ENCODE measurements around the gene FAM83C. TPM values are rescaled to one million over a fixed set of nuclear protein-coding genes. Genes with fewer than 3 reads are reported as not detected.

The FAM83C gene
- not detected in 2 replicates for total RNA-seq (ENCODE audit: low replicate concordance)

- Mint-ChIP-seq H3K27ac (peak within 1 kb of the TSS; percentile 68), H3K4me1 (no peaks in the 10 kb centered on the region), H3K9me3 (no peaks in the 10 kb centered on the region), H3K4me3 (no peak within 1 kb of the TSS), H3K36me3 (no peaks in the 10 kb centered on the region), H3K27me3 (ENCODE audit: insufficient read depth, low read depth) (peaks cover 12% of the 10 kb centered on the region)
- Histone ChIP-seq H4K20me1 (ENCODE audit: low read depth) (no peaks in the 10 kb centered on the region), H3K4me1 (no peaks in the 10 kb centered on the region), H2AFZ (replicated peaks) (no peak within 1 kb of the TSS), H3K4me3 (no peak within 1 kb of the TSS), H3K27me3 (no peaks in the 10 kb centered on the region), H3K9me3 (ENCODE audit: low read depth) (no peaks in the 10 kb centered on the region), H3K9ac (no peak within 1 kb of the TSS), H3F3A (ENCODE audit: low read depth) (no peaks in the 10 kb centered on the region), H3K79me2 (ENCODE audit: low read depth) (no peaks in the 10 kb centered on the region), H3K27ac (no peak within 1 kb of the TSS), H3K4me2 (no peak within 1 kb of the TSS), H3K36me3 (no peaks in the 10 kb centered on the region)
- no peak for TF ChIP-seq CTCF (IDR thresholded peaks at IDR 0.05)
- no peak for TF ChIP-seq EZH2phosphoT487 (IDR thresholded peaks at IDR 0.05)
- no peak for TF ChIP-seq EZH2 (IDR thresholded peaks at IDR 0.05)
- no peak for DNase-seq (ENCODE audit: low spot score)
These were observed at the start of gene FAM83C for GRCh38 chr20:35291654-35292503. Gene FAM83C, minus strand, starts transcription at chr20:35292425. Its CDS starts 121 bp downstream, at chr20:35292304.

DNA sequence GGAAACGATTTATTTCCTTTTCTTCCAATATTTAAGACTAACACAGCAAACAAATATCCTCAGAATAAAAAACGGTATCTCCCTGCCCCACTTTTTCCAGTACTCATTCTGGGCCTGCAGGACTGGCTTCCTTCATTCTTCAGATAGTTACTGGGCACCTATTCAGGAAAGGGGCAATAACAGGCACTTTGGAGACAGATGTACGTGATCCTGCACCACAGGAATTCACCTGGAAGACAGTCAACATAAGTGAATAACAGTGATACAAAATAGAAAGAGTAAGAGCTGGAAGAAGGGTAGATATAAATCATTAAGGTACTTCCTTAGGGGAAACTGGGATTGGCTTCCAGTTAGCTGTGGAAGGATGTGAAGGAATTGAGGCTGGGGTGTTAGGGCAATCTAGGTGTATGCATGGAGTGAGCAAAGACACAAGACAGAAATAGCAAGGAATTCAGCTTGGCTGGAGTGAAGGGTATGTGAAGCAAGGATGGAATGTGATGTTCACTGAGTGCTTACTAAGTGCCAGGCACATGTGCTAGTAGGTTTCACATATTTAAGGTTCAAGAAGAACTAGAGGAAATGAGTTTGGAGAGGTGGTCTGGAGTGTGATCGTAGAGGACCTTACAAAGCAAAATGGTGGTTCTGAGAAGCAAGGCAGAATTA lies 49.3 kb upstream of the FAM83C start:
- peaks cover 4% of the 10 kb centered on the region for H3K4me1 Mint-ChIP-seq
- H3K27ac Mint-ChIP-seq: no peak overlapping the region
- Histone ChIP-seq H3K4me3 (no peak overlapping the region), H3K9ac (no peak overlapping the region), H4K20me1 (ENCODE audit: low read depth) (no peaks in the 10 kb centered on the region), H3K9me3 (ENCODE audit: low read depth) (no peaks in the 10 kb centered on the region), H3F3A (ENCODE audit: low read depth) (no peaks in the 10 kb centered on the region), H2AFZ (replicated peaks) (no peak overlapping the region), H3K79me2 (ENCODE audit: low read depth) (no peaks in the 10 kb centered on the region), H3K4me2 (no peak overlapping the region), H3K27me3 (no peaks in the 10 kb centered on the region), H3K27ac (no peak overlapping the region), H3K4me1 (no peaks in the 10 kb centered on the region), H3K36me3 (no peaks in the 10 kb centered on the region)
- H3K27me3 Mint-ChIP-seq (ENCODE audit: insufficient read depth, low read depth): peaks cover 2% of the 10 kb centered on the region
- peaks cover 7% of the 10 kb centered on the region for H3K36me3 Mint-ChIP-seq
- TF ChIP-seq EZH2phosphoT487 (IDR thresholded peaks at IDR 0.05) (no peak), CTCF (IDR thresholded peaks at IDR 0.05) (no peak), EZH2 (IDR thresholded peaks at IDR 0.05) (no peak)
- H3K9me3 Mint-ChIP-seq: no peaks in the 10 kb centered on the region
- H3K4me3 Mint-ChIP-seq: no peak overlapping the region
- no peak for DNase-seq (ENCODE audit: low spot score)

- Mint-ChIP-seq H3K27me3 (ENCODE audit: insufficient read depth, low read depth) (peaks cover 2% of the 10 kb centered on the region), H3K27ac (no peak overlapping the region), H3K9me3 (no peaks in the 10 kb centered on the region), H3K36me3 (no peaks in the 10 kb centered on the region), H3K4me3 (no peak overlapping the region), H3K4me1 (peaks cover 4% of the 10 kb centered on the region)
- Histone ChIP-seq H3K4me1 (no peaks in the 10 kb centered on the region), H4K20me1 (ENCODE audit: low read depth) (no peaks in the 10 kb centered on the region), H3K27ac (no peak overlapping the region), H2AFZ (replicated peaks) (no peak overlapping the region), H3K36me3 (no peaks in the 10 kb centered on the region), H3K4me3 (no peak overlapping the region), H3K79me2 (ENCODE audit: low read depth) (no peaks in the 10 kb centered on the region), H3K9ac (no peak overlapping the region), H3K9me3 (ENCODE audit: low read depth) (no peaks in the 10 kb centered on the region), H3K4me2 (no peak overlapping the region), H3K27me3 (no peaks in the 10 kb centered on the region), H3F3A (ENCODE audit: low read depth) (no peaks in the 10 kb centered on the region)
- DNase-seq (ENCODE audit: low spot score): no peak
- TF ChIP-seq EZH2 (IDR thresholded peaks at IDR 0.05) (no peak), CTCF (IDR thresholded peaks at IDR 0.05) (no peak), EZH2phosphoT487 (IDR thresholded peaks at IDR 0.05) (no peak)
These were observed 48.2 kb upstream of the FAM83C start for GRCh38 chr20:35340436-35340835.
